ENCODE data around the gene TCAIM.
"Not testable (repeated sequence)": the region's sequence is repeated elsewhere in the genome, so short reads cannot be mapped to it uniquely, and the experiment has no call there.

The TCAIM gene

DNA sequence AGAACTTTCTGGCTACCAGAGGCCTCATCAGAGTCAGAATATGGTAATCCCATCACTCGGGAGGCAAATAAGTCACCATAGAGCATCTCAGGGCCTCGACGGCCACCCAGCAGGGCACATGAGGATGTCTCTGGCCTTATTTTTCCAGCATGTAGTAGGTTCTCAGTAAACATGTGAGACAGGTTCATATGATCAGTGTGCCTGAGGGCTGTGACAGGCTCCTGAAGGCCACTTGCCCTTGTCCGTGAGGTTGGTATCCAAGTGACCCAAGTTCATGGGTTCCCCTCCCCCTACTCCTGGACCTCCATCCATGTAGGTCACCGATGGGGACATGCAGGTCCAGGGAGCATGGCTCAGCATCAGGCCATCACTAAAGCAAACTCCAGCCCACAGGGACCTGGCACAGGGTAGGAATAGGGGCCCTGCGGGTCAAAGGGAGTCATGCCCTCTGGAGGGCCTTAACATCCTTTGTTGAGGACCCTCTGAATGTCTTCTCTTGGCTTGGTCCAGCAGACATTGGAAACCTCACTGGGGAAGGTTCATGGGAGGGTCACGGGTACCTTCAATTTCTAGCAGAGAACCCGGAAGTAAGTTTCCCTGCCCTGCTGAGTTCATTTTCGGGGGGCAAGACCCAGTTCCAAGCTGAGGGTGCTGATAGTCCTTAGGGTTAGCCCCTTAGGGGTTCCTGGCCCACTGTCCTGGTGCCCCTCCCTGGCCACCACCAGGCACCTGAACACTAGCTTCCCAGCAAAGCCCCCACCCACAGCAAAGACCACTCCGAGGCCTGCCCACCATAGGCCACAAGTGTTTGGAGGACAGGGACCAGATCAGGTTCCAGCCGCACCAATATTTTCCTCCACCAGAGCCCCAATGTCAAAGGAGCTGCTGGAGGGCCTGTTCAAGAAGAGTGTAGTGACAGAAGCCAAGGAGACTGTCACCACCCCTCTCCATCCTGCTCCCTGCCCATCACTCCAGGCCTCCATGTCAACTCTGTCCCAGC, 77.8 kb downstream of the TCAIM start:
- DNase-seq, result no peak

DNA sequence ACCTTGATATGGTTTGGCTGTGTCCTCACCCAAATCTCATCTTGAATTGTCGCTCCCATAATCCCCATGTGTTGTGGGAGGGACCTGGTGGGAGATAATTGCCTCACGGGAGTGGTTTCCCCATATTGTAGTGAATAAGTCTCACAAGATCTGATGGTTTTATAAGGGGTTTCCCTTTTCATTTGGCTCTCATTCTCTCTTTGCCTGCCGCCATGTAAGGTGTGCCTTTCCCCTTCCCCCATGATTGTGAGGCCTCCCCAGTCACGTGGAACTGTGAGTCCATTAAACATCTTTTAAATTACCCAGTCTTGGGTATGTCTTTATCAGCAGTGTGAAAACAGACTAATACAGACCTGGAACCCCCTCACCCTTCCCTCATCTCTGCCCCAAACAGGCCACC, 79.6 kb downstream of the TCAIM start:
- not testable (repeated sequence) for DNase-seq

GRCh38 chr3:44418549-44418948, 80.0 kb downstream of the TCAIM start:
- DNase-seq, result no peak

- no peak for DNase-seq
Observed at GRCh38 chr3:44419116-44419922, 80.8 kb downstream of the TCAIM start.

- DNase-seq, result no peak
Observed at GRCh38 chr3:44419923-44420650, 81.5 kb downstream of the TCAIM start.

DNA sequence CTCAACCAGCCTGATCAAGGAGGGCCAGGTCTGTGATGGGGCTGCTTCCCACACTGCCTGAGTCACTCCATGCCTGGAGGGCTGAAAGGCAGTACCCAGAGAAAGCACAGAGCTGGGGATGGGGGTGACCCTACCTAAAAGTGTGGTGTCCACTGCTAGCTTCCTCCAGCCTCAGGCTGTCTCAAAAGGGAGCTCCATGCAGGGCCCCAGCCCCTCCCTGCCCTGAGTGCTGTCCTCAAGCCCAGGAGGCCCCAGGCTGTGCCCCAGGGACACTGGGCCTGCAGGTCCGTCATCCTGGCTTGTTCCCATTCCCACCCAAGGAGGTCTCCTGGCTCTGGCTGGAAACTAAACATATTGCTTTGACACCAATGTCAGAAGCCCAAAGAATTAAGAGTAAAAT, 82.1 kb downstream of the TCAIM start:
- DNase-seq, result no peak

DNA sequence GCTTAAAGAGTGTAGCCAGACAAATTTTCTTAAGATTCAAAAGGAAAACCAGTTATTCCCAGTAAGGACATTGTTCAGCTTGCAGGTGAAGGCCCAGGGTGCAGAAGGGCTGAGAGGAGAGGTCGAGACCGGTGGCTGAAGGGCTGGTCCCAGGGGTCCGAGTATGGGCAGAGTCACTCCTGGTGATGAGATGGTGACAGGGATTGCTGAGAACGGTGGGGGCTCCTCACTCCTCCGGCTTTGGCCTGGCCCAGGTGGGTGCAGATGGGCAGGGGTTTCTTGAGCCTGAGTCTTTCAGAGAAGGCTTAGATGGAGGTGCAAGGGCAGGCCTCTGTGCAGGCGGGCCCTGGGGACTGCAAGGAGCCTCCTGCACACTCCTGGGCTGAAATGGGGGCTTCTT, 82.7 kb downstream of the TCAIM start:
- DNase-seq, result peak; percentile 10

DNA sequence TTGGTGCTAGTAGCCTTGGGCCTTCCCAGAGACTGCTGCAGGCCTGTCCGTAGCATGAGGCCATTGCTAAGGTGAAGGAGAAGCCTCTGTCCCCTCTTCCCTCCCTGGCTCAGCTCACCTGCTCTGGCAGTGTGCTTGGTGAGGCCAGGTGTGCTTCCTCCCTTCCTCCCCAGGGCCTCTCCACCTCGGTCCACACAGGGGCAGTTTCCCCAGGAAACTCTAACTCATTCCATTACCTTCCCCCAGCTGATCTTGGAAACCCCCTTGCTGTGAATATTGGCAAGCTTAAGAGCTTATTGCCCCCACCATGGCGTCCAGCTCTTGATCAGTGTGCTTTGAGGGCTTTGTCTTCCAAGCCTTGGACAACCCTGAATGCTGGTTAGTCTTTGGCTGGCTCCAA, 86.2 kb downstream of the TCAIM start:
- no peak for DNase-seq

- DNase-seq, result no peak
Observed at GRCh38 chr3:44427683-44428082, 89.1 kb downstream of the TCAIM start.

GRCh38 chr3:44428910-44429309, 90.3 kb downstream of the TCAIM start:
- DNase-seq, result no peak

DNA sequence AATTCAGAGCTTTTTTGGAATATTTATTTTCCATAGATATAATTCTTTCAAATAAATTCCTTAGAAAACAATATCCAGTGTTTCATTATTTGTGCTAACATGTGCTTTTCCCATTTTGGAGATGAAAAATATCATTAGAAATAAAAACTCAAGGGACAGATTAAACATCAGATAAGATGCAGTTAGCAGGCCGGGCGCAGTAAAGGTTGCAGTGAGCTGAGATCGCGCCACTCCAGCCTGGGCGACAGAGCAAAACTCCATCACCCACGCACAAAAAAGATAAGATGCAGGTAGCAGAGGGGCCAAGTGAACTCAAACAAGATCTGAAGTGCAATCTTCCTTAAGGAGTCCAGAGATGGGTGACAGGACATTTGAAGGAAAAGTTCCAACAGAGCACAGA, 90.9 kb downstream of the TCAIM start:
- DNase-seq, result no peak

DNA sequence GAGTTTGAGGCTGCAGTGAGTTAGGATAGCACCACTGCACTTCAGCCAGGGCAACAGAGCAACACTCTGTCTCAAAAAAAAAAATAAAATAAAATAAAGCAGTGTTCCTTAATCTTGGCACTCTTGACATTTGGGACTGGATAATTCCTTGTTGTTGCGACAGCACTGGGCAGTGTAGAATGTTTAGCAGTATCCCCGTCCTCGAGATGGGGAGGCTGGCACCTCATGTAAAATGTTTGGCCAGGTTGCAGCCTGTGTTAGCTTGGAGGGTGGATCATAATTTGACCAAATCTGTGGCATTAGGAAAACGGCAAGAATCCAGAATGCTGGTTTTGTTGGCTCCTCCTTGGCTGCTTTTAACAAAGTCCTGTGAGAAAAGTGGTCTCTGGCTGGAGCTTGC, 91.9 kb downstream of the TCAIM start:
- no peak for DNase-seq

DNA sequence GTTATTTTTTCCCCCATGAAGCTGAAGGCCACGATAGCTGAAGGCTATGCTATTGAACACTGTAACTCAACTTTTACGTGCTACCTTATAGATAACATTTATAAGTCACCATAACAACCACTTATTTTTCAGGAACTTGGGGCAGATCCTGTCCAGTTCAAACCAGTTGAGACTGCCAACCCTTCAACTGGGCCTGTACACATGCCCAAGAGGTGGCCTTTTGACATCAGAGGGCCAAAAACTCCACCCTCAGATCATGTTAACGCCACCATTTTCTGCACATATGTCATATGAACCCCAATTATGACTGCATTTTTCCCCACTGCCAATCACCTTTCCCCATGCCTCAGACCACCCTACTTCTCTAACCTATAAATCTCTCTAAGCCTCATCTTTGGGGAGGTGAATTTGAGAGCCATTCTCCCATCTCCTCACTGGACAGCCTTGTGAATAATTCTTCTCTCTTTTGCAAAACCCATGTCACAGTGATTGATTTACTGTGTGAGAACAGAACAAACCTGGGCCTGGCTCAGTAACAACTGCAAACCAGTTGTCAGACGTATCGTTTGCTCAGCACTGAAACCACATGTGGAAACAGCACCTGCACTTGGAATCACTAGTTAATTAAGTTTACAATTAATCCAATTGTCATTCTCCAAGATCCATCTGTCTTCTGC, 96.4 kb downstream of the TCAIM start:
- no peak for DNase-seq

DNA sequence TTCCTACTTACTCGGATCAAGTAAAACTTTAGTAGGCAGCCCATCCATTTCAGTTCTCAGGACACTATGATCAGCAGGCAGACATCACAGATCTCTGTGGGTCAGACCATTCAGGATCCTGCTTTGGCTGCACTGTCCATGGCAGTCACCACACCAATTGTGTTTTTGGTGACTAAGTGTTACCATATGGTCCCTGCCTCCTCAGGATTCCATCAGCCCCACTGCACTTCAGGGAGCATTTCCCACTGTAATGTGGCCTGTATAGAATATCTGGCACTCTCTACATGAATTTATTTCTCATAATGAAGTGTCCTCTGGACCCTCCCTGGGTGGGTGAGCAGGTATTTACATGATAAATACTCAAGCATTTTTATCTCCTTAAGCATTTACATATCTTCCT, 97.6 kb downstream of the TCAIM start:
- DNase-seq, result no peak

- DNase-seq, result no peak
Observed at GRCh38 chr3:44437800-44438199, 99.2 kb downstream of the TCAIM start.

- peak; percentile 79 for DNase-seq
Observed at GRCh38 chr3:44439499-44440295, 101.1 kb downstream of the TCAIM start.

DNA sequence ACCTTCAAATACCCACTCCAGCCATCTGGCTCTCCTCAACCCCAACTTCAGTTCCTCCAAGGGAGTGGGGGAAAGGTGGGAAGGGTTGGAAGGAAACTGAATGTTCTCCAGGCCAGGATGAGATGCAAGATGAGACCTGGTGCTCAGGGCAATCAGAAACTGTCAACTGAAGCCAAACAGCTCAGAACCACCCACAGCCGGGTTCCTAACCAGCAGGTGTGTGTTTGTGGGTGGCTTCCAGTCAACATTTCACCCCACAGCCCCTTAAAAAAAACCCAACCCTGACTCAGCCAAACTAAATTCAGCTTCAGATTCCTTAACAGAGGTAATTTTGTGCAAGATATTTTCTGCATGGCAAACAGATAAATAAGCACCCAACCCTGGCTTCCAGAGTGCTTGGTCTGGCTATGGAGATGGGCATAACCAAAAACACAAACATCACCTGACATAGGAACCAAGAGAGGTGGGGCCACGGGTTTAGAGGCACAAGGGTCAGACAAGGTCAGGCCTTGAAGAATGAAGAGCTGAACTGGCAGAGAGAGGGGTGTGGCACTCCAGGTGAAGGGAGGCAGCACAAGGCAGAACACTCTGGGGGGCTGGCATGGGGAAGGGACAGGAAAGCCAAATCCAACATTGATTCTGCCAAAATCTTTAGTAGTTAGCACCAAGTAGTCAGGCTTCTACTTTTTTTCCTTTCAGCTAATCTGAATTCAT, 104.2 kb downstream of the TCAIM start:
- DNase-seq, result peak; percentile 39

DNA sequence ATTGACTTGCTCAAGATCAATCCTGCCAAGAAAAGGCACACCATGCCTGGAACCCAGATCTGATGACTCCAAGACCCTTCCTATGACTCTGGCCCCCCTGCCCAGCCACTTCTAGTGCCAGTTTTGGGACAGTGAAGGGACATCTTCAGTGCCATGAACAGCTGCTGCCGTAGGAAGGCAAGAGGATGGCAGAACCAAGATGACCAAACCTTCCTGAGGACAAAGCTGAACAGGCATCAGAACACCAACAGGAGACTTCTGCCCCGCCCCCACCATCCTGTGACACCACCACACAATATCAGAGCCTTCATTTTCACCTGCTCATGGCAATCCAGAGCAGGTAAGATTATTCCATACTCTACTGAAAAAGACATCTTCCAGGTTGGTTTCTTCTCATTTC, 105.9 kb downstream of the TCAIM start:
- no peak for DNase-seq

DNA sequence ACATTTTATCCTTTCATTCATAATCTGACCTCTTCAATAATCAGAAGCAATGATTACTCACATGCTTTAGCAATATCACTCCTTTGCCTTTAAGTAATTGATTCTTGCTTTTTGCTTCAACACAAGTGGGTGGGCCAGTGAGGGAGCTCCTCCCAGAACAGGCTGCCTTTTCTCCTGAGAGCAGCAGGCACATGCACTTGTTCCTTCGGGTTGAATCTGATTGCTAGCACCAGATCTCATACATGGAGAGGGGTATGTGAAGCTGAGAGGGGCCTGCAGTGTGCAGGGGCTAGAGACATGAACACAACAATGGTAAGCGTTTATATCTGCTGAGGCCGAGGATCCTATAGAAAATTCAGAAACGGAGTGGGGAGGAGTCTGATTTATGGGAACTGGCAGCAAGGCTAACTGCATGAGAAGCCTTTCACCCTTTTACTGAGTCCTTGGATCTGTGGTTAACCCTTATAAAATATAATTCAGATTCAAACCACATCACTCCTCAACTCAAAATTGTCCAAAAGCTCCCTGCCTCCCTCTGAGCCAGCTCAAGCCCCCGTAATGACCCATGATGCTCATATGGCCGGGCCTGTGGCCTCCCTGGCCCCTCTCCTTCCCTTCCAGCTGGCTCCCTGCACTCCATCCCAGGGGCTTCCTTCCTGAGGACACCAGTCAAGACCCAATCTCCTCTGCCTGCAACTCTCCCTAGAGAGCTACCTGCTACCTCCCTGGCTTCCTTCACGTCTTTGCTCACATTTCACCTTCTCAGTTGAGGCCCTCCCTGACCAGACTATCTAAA, 106.5 kb downstream of the TCAIM start:
- DNase-seq, result no peak

DNA sequence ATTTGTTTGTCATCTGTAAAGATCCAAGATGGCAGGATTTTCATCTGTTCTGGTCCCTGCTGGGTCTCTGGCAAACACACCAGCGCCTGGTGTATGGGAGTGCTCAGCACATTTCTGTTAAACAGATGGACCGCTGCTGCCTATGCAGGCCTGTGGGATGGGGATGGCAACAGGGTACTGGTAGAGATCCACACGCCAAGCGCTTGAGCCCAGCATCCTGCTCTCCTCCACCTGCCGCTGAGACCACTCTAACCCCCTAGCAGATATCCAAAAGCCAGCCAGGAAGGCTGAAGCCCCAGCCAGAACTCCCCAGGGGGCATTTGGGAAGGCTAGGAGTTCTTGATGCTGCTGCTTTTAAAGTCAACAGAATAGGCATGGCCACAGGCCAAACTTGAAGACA, 107.2 kb downstream of the TCAIM start:
- DNase-seq, result no peak

All from stimulated activated CD8-positive, alpha-beta memory T cell treated with anti-CD3 and anti-CD28 coated beads, Interleukin-4, amount 100 ng/mL, for 48 hours (primary cell).